Measurements from ENCODE around the gene AP3S1. TPM values are rescaled to one million over a fixed set of nuclear protein-coding genes. Genes with fewer than 3 reads are reported as not detected.
"Not testable (repeated sequence)": the region's sequence is repeated elsewhere in the genome, so short reads cannot be mapped to it uniquely, and the experiment has no call there.

AP3S1 gene
- total RNA-seq, 2 experiments from 2014 or later, result 57.1 to 66.2 TPM

DNA sequence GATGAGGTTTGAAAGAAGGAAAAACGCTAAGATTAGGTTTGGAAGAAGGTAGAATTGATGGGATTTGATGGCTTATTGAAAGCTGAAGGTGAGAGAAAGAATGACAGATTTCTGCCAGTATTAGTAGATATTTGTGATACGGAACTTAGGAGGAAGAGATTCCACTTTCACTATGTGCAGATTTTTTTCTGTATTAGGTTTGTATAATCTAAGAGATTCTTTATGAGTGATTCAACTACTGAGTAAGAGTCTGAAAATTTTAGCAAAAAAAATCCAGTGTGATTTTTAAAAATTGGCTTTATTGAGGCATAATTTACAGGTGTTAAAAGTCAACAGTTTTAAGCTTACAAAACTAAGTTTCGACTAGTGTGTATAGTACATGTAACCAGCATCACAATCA lies 54.1 kb downstream of the AP3S1 start:
- H3K27ac Mint-ChIP-seq, result no peak overlapping the region
- H3K36me3 Mint-ChIP-seq, result peaks cover 5% of the 10 kb centered on the region
- ATAC-seq (no peak), DNase-seq (no peak)
- no peaks in the 10 kb centered on the region for H3K9me3 Mint-ChIP-seq (ENCODE audit: low read depth)
- CTCF ChIA-PET, result no interaction called here
- H3K4me3 Mint-ChIP-seq, result no peak overlapping the region
- H3K4me1 Mint-ChIP-seq, result no peaks in the 10 kb centered on the region
- no peaks in the 10 kb centered on the region for H3K27me3 Mint-ChIP-seq

DNA sequence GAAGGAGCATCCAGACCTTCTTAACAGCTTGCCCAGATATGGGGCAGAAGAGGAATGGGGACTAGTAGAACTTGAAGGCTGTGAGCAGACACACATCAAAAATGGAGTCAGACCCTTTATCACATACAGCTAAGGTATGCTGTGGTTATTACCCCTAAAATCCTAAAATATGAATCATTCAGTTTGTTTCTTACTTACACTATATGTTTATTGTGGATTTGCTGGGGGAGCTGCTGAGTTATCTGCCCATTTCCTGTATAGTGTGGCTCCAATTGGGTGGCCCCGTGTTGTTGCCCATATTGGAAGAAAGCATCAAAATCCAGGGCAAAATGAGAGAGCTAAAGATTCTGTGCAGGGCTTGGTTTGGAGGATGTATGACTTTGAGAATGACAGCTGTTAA lies 56.9 kb downstream of the AP3S1 start:
- Mint-ChIP-seq H3K9me3 (ENCODE audit: low read depth) (no peaks in the 10 kb centered on the region), H3K4me1 (no peaks in the 10 kb centered on the region), H3K27me3 (no peaks in the 10 kb centered on the region), H3K36me3 (peaks cover 5% of the 10 kb centered on the region), H3K4me3 (no peak overlapping the region), H3K27ac (no peak overlapping the region)
- no peak for DNase-seq
- no peak for ATAC-seq
- CTCF ChIA-PET, result no interaction called here

GRCh38 chr5:115907177-115907576 lies 65.4 kb downstream of the AP3S1 start:
- Mint-ChIP-seq H3K4me3 (no peak overlapping the region), H3K36me3 (no peaks in the 10 kb centered on the region), H3K4me1 (no peaks in the 10 kb centered on the region), H3K9me3 (ENCODE audit: low read depth) (no peaks in the 10 kb centered on the region), H3K27ac (no peak overlapping the region), H3K27me3 (no peaks in the 10 kb centered on the region)
- ATAC-seq, result no peak
- no peak for DNase-seq
- CTCF ChIA-PET, result no interaction called here

GRCh38 chr5:115913623-115914400 lies 72.1 kb downstream of the AP3S1 start:
- H3K4me3 Mint-ChIP-seq; CTCF ChIA-PET; H3K4me1 Mint-ChIP-seq; DNase-seq; ATAC-seq; H3K9me3 Mint-ChIP-seq (ENCODE audit: low read depth); H3K36me3 Mint-ChIP-seq; H3K27ac Mint-ChIP-seq; H3K27me3 Mint-ChIP-seq: not testable (repeated sequence)

- no peaks in the 10 kb centered on the region for H3K27me3 Mint-ChIP-seq
- peaks cover 2% of the 10 kb centered on the region for H3K36me3 Mint-ChIP-seq
- no peaks in the 10 kb centered on the region for H3K4me1 Mint-ChIP-seq
- no peak overlapping the region for H3K4me3 Mint-ChIP-seq
- no peaks in the 10 kb centered on the region for H3K9me3 Mint-ChIP-seq (ENCODE audit: low read depth)
- no peak overlapping the region for H3K27ac Mint-ChIP-seq
- no peak for ATAC-seq
- DNase-seq, result no peak
- CTCF ChIA-PET, result no interaction called here
Observed at GRCh38 chr5:115920171-115920725, 78.5 kb downstream of the AP3S1 start.

DNA sequence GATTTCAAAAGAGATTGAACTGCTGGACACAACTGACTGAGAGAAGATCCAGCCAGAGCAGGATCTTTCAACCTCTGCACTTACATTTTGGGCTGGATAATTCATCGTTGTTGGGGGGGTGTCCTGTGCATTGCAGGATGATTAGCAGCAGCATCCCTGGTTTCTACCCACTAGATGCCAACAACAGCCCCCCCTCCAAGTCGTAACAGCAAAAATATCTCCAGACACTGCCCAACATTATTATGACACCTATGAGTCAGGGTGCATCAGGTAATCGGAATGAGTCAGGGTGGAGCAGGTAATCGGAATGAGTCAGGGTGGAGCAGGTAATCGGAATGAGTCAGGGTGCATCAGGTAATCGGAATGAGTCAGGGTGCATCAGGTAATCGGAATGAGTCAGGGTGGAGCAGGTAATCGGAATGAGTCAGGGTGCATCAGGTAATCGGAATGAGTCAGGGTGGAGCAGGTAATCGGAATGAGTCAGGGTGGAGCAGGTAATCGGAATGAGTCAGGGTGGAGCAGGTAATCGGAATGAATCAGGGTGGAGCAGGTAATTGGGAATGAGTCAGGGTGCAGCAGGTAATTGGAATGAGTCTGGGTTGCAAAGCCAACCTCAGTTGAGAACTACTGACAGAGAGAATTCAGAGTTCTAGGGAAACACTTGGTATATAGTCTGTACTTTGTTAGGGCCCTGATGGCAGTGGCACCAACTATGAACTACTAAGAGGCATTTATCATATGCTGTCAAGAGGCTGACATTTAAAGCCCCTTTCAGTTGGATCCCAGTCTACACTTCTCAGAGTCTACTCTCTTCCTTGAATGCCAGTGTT lies 87.1 kb downstream of the AP3S1 start:
- H3K4me3 Mint-ChIP-seq; DNase-seq; H3K4me1 Mint-ChIP-seq; H3K9me3 Mint-ChIP-seq (ENCODE audit: low read depth); ATAC-seq; H3K27me3 Mint-ChIP-seq; H3K36me3 Mint-ChIP-seq; H3K27ac Mint-ChIP-seq: not testable (repeated sequence)
- CTCF ChIA-PET, result interaction anchor here (1.4 kb wide), 1 partner anchor 20 kb away, joined by 3 read pairs; no protein-coding TSS in a partner anchor

- H3K27ac Mint-ChIP-seq; H3K27me3 Mint-ChIP-seq; DNase-seq; H3K36me3 Mint-ChIP-seq; ATAC-seq; H3K9me3 Mint-ChIP-seq (ENCODE audit: low read depth); CTCF ChIA-PET; H3K4me3 Mint-ChIP-seq; H3K4me1 Mint-ChIP-seq: not testable (repeated sequence)
Observed at GRCh38 chr5:115930171-115930570, 88.4 kb downstream of the AP3S1 start.

DNA sequence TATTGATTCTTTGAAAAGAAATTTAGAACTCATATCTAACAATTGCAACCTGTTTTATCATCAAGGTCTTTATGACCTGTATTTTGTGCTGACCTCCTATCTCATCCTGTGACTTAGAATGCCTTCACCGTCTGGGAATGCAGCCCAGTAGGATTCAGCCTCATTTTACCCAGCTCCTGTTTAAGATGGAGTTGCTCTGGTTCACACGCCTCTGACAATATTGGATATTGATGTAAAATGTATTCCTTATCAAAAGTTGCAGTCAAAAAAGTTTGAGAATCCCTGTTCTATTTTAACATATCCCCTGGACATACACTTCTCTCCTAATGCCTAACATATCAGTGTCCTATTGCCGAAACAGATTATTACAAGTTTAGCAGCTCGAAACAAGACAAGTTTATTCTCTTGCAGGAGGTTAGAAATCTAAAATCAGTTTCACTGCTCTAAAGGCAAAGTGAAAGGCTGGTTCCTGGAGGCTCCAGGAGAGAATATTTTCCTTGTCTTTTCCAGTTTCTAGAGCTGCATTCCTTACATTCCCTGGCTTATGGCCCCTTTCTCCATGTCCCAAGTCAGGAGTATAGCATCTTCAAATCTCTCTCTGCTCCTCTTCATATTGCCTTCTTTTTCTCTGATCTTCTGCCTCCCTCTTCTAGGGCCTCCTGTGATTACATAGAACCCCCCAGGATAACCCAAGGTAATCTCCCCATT lies 89.0 kb downstream of the AP3S1 start:
- ATAC-seq (no peak), DNase-seq (no peak)
- Mint-ChIP-seq H3K4me1 (no peaks in the 10 kb centered on the region), H3K27me3 (no peaks in the 10 kb centered on the region), H3K4me3 (no peak overlapping the region), H3K36me3 (no peaks in the 10 kb centered on the region), H3K27ac (no peak overlapping the region), H3K9me3 (ENCODE audit: low read depth) (no peaks in the 10 kb centered on the region)
- CTCF ChIA-PET, result no interaction called here

GRCh38 chr5:115932991-115933390 lies 91.3 kb downstream of the AP3S1 start:
- Mint-ChIP-seq H3K4me3 (no peak overlapping the region), H3K36me3 (no peaks in the 10 kb centered on the region), H3K9me3 (ENCODE audit: low read depth) (no peaks in the 10 kb centered on the region), H3K27ac (no peak overlapping the region), H3K4me1 (no peaks in the 10 kb centered on the region), H3K27me3 (no peaks in the 10 kb centered on the region)
- ATAC-seq, result no peak
- no peak for DNase-seq
- CTCF ChIA-PET, result no interaction called here

- H3K27me3 Mint-ChIP-seq, result peaks cover 3% of the 10 kb centered on the region
- no peak for DNase-seq
- H3K36me3 Mint-ChIP-seq, result no peaks in the 10 kb centered on the region
- no peak for ATAC-seq
- no peaks in the 10 kb centered on the region for H3K9me3 Mint-ChIP-seq (ENCODE audit: low read depth)
- H3K4me1 Mint-ChIP-seq, result no peaks in the 10 kb centered on the region
- CTCF ChIA-PET, result interaction anchor here (0.7 kb wide), 1 partner anchor 29 kb away, joined by 3 read pairs; no protein-coding TSS in a partner anchor
- no peak overlapping the region for H3K27ac Mint-ChIP-seq
- no peak overlapping the region for H3K4me3 Mint-ChIP-seq
Observed at GRCh38 chr5:115934388-115934974, 92.7 kb downstream of the AP3S1 start.

DNA sequence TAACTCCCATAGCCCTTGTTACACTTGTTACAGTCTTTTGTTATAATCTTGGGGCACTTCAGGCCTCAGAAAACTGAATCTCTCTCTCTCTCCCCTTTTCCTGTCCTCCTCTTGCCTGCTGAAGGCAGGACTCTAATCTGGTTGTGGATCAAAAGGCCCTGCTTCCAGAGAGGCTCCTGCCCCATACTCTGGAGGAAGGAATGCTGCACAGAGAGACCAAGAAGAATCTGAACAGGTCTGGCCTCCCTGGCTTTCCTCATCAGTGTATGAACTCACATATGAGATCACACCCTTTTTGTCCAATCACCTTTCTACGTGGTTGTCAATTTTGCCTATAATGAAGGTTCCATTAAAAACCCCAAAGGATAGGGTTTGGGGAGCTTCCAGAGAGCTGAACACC lies 94.3 kb downstream of the AP3S1 start:
- Mint-ChIP-seq H3K36me3 (no peaks in the 10 kb centered on the region), H3K4me1 (no peaks in the 10 kb centered on the region), H3K27me3 (peaks cover 3% of the 10 kb centered on the region), H3K27ac (no peak overlapping the region), H3K9me3 (ENCODE audit: low read depth) (no peaks in the 10 kb centered on the region), H3K4me3 (no peak overlapping the region)
- CTCF ChIA-PET, result no interaction called here
- DNase-seq (no peak), ATAC-seq (no peak)

DNA sequence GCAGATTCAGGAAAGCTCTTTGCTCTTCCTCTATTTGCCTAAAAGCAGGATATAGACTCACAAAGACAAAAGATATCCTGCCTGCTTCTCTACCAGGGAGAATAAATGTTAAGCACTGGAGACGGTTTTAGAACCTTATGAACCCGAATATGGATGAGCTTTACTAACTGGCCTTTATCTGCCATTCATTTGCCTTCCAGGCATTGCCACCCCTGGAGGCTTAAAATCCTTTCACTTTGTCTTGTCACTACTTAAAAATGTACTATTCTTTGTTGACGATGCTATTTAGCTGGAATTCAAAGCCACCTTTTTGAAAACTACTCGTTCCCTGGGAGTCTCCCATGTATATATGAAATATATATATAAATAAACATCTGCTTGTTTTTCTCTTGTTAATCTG lies 97.3 kb downstream of the AP3S1 start:
- Mint-ChIP-seq H3K27ac (no peak overlapping the region), H3K27me3 (peaks cover 3% of the 10 kb centered on the region), H3K4me3 (no peak overlapping the region), H3K9me3 (ENCODE audit: low read depth) (no peaks in the 10 kb centered on the region), H3K36me3 (no peaks in the 10 kb centered on the region), H3K4me1 (no peaks in the 10 kb centered on the region)
- ATAC-seq (no peak), DNase-seq (no peak)
- CTCF ChIA-PET, result interaction anchor here (1.3 kb wide), 1 partner anchor 11 kb away, joined by 3 read pairs; no protein-coding TSS in a partner anchor
